Stimulated activated CD4-positive, alpha-beta T cell treated with anti-CD3 and anti-CD28 coated beads, TNF-alpha, amount 100 ng/mL, for 4 hours (primary cell): ENCODE data around the gene BCL11B.

Experiments used
- DNase-seq, 3 experiments: peaks; one replicate each; pipeline ENCODE4 v3.0.0-alpha.2; 2020; ENCODE audit warnings: low read depth in 3 of 3

Gene BCL11B

GRCh38 chr14:99159341-99160340, 112.4 kb downstream of the BCL11B start:
- no peak for DNase-seq

- DNase-seq, result no peak
These were observed 113.3 kb downstream of the BCL11B start for GRCh38 chr14:99158646-99159165.

GRCh38 chr14:99158150-99158549, 113.8 kb downstream of the BCL11B start:
- no peak for DNase-seq

GRCh38 chr14:99157676-99158075, 114.3 kb downstream of the BCL11B start:
- DNase-seq, result no peak

GRCh38 chr14:99157246-99157645, 114.8 kb downstream of the BCL11B start:
- no peak for DNase-seq

- DNase-seq, result no peak
These were observed 115.2 kb downstream of the BCL11B start for GRCh38 chr14:99156814-99157213.

- no peak for DNase-seq
These were observed 115.9 kb downstream of the BCL11B start for GRCh38 chr14:99156090-99156425.

GRCh38 chr14:99155173-99156089, 116.6 kb downstream of the BCL11B start:
- DNase-seq, result no peak

- no peak for DNase-seq
These were observed 121.8 kb downstream of the BCL11B start for GRCh38 chr14:99150236-99150635.

- no peak for DNase-seq
These were observed 123.0 kb downstream of the BCL11B start for GRCh38 chr14:99148861-99149610.

- DNase-seq, result no peak
These were observed 123.9 kb downstream of the BCL11B start for GRCh38 chr14:99148131-99148530.

- DNase-seq, result no peak
These were observed 124.6 kb downstream of the BCL11B start for GRCh38 chr14:99147366-99147740.

GRCh38 chr14:99146616-99147365, 125.2 kb downstream of the BCL11B start:
- no peak for DNase-seq

GRCh38 chr14:99145307-99145706, 126.7 kb downstream of the BCL11B start:
- DNase-seq, result no peak

- DNase-seq, result no peak
These were observed 128.2 kb downstream of the BCL11B start for GRCh38 chr14:99143793-99144192.

- DNase-seq, result no peak
These were observed 128.9 kb downstream of the BCL11B start for GRCh38 chr14:99143126-99143525.

GRCh38 chr14:99141236-99141635, 130.8 kb downstream of the BCL11B start:
- DNase-seq, result no peak

- DNase-seq, result no peak
These were observed 132.8 kb downstream of the BCL11B start for GRCh38 chr14:99138999-99139865.

- no peak for DNase-seq
These were observed 134.0 kb downstream of the BCL11B start for GRCh38 chr14:99137913-99138571.
